HepG2 (cell line): Measurements from ENCODE around the gene KIF7. TPM values are rescaled to one million over a fixed set of nuclear protein-coding genes. Genes with fewer than 3 reads are reported as not detected.

Experiments used
- HDAC1 ChIP-seq: sonication (generic); formaldehyde crosslinking; IDR thresholded peaks from 2 replicates; pipeline ENCODE4 v1.5.1; 2020; ENCODE audit warnings: mild to moderate bottlenecking, missing genetic modification reagents
- HMG20B ChIP-seq: conservative IDR thresholded peaks from 2 replicates; pipeline ENCODE4 v1.6.1; 2016; ENCODE audit warnings: missing genetic modification reagents, missing compliant biosample characterization
- HNF1A ChIP-seq, 2 experiments: sonication (generic) in 1 of 2; formaldehyde crosslinking in 1 of 2; IDR thresholded peaks; 2 replicates each; pipeline versions ENCODE4 v1.4.0 to v1.6.1; 2016 to 2020; ENCODE audit warnings: borderline replicate concordance in 1 of 2, low read depth in 1 of 2, mild to moderate bottlenecking in 1 of 2, missing genetic modification reagents in 1 of 2
- MBNL3 ChIP-seq: fragments of 250-450 bp; sonication (Bioruptor Pico); conservative IDR thresholded peaks from 2 replicates; pipeline ENCODE4 v1.8.0; 2022; ENCODE audit warnings: mild to moderate bottlenecking, inconsistent platforms
- NFIB ChIP-seq: sonication (generic); formaldehyde crosslinking; IDR thresholded peaks from 2 replicates; pipeline ENCODE4 v1.9.0; 2021; ENCODE audit warnings: missing genetic modification reagents, mild to moderate bottlenecking, borderline replicate concordance
- POLR2G ChIP-seq: fragments of 200-400 bp; formaldehyde crosslinking; IDR thresholded peaks from 2 replicates; pipeline ENCODE4 v1.6.1; 2018; ENCODE audit warnings: mild to moderate bottlenecking, low read depth, low read length, moderate library complexity
- ZMYM4 ChIP-seq: sonication (generic); formaldehyde crosslinking; IDR thresholded peaks from 2 replicates; pipeline ENCODE4 v1.8.1; 2023; ENCODE audit warnings: mild to moderate bottlenecking, missing genetic modification reagents
- ZNF20 ChIP-seq: sonication (generic); formaldehyde crosslinking; IDR thresholded peaks from 2 replicates; pipeline ENCODE4 v1.4.0; 2020; ENCODE audit warnings: mild to moderate bottlenecking, moderate library complexity, missing genetic modification reagents
- ZNF550 ChIP-seq: sonication (generic); formaldehyde crosslinking; IDR thresholded peaks from 2 replicates; pipeline ENCODE4 v1.4.0; 2020; ENCODE audit warnings: mild to moderate bottlenecking, missing genetic modification reagents, borderline replicate concordance
- ZNF672 ChIP-seq: sonication (generic); formaldehyde crosslinking; IDR thresholded peaks from 2 replicates; pipeline ENCODE4 v1.8.1; 2022; ENCODE audit warnings: missing genetic modification reagents
- polyA plus RNA-seq, 8 experiments: library from polyadenylated mRNA; depleted of rRNA in 3 of 8; stranded (reverse) in 7 of 8; unstranded in 1 of 8; fragments of >200 nt; fragmentation: Illumina TruSeq in 4 of 8; extraction: Trizol in 4 of 8; gene quantifications; 2 replicates each; pipeline versions ENCODE4 v1.2.1 to v1.2.3, GENCODE V29; 2011 to 2016; ENCODE audit warnings: low read depth in 4 of 8, missing spikeins in 1 of 8, mixed read lengths in 1 of 8; ENCODE audit not compliant: insufficient read depth in 1 of 8
- total RNA-seq, 5 experiments: library from RNA; depleted of rRNA; stranded (reverse); fragments of >200 nt; fragmentation: Illumina TruSeq; extraction: Trizol; gene quantifications; 2 replicates each; pipeline ENCODE4 v1.2.3, GENCODE V29; 2016; ENCODE audit warnings: low read depth in 1 of 5
- TF ChIP-seq, protein P1 (sequence below): sonication (generic); formaldehyde crosslinking; IDR thresholded peaks from 2 replicates; pipeline ENCODE4 v1.5.1; 2020; ENCODE audit warnings: missing genetic modification reagents, mild to moderate bottlenecking, borderline replicate concordance
- TF ChIP-seq, protein P2 (sequence below): sonication (generic); formaldehyde crosslinking; IDR thresholded peaks from 2 replicates; pipeline ENCODE4 v1.5.0; 2020; ENCODE audit warnings: mild to moderate bottlenecking, missing genetic modification reagents, borderline replicate concordance

The KIF7 gene
- total and polyA plus RNA-seq, 2 of the 13 experiments (the other 11 are each of a cell fraction or from before 2014, with no cell fraction given), result 1.5 to 6.2 TPM

GRCh38 chr15:89654847-89655805, at the start of gene KIF7 (continued):
- TF ChIP-seq, protein P1, sequence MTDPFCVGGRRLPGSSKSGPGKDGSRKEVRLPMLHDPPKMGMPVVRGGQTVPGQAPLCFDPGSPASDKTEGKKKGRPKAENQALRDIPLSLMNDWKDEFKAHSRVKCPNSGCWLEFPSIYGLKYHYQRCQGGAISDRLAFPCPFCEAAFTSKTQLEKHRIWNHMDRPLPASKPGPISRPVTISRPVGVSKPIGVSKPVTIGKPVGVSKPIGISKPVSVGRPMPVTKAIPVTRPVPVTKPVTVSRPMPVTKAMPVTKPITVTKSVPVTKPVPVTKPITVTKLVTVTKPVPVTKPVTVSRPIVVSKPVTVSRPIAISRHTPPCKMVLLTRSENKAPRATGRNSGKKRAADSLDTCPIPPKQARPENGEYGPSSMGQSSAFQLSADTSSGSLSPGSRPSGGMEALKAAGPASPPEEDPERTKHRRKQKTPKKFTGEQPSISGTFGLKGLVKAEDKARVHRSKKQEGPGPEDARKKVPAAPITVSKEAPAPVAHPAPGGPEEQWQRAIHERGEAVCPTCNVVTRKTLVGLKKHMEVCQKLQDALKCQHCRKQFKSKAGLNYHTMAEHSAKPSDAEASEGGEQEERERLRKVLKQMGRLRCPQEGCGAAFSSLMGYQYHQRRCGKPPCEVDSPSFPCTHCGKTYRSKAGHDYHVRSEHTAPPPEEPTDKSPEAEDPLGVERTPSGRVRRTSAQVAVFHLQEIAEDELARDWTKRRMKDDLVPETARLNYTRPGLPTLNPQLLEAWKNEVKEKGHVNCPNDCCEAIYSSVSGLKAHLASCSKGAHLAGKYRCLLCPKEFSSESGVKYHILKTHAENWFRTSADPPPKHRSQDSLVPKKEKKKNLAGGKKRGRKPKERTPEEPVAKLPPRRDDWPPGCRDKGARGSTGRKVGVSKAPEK (CRISPR knock-in tag), result no peak
- TF ChIP-seq HDAC1 (CRISPR knock-in tag) (no peak), HMG20B (CRISPR knock-in tag) (no peak), ZNF672 (CRISPR knock-in tag) (no peak), ZNF20 (CRISPR knock-in tag) (no peak), ZMYM4 (CRISPR knock-in tag) (0 out of 2 replicates have a peak, but pooled peaks have one; percentile 5), ZNF550 (CRISPR knock-in tag) (no peak), MBNL3 (CRISPR knock-in tag) (no peak), POLR2G (0 out of 2 replicates have a peak, but pooled peaks have one; percentile 32), NFIB (no peak), HNF1A (IDR thresholded peaks at IDR 0.05; ENCODE audit: low read depth) (no peak), HNF1A (CRISPR knock-in tag; IDR thresholded peaks at IDR 0.05; ENCODE audit: borderline replicate concordance) (no peak)
- TF ChIP-seq, protein P2, sequence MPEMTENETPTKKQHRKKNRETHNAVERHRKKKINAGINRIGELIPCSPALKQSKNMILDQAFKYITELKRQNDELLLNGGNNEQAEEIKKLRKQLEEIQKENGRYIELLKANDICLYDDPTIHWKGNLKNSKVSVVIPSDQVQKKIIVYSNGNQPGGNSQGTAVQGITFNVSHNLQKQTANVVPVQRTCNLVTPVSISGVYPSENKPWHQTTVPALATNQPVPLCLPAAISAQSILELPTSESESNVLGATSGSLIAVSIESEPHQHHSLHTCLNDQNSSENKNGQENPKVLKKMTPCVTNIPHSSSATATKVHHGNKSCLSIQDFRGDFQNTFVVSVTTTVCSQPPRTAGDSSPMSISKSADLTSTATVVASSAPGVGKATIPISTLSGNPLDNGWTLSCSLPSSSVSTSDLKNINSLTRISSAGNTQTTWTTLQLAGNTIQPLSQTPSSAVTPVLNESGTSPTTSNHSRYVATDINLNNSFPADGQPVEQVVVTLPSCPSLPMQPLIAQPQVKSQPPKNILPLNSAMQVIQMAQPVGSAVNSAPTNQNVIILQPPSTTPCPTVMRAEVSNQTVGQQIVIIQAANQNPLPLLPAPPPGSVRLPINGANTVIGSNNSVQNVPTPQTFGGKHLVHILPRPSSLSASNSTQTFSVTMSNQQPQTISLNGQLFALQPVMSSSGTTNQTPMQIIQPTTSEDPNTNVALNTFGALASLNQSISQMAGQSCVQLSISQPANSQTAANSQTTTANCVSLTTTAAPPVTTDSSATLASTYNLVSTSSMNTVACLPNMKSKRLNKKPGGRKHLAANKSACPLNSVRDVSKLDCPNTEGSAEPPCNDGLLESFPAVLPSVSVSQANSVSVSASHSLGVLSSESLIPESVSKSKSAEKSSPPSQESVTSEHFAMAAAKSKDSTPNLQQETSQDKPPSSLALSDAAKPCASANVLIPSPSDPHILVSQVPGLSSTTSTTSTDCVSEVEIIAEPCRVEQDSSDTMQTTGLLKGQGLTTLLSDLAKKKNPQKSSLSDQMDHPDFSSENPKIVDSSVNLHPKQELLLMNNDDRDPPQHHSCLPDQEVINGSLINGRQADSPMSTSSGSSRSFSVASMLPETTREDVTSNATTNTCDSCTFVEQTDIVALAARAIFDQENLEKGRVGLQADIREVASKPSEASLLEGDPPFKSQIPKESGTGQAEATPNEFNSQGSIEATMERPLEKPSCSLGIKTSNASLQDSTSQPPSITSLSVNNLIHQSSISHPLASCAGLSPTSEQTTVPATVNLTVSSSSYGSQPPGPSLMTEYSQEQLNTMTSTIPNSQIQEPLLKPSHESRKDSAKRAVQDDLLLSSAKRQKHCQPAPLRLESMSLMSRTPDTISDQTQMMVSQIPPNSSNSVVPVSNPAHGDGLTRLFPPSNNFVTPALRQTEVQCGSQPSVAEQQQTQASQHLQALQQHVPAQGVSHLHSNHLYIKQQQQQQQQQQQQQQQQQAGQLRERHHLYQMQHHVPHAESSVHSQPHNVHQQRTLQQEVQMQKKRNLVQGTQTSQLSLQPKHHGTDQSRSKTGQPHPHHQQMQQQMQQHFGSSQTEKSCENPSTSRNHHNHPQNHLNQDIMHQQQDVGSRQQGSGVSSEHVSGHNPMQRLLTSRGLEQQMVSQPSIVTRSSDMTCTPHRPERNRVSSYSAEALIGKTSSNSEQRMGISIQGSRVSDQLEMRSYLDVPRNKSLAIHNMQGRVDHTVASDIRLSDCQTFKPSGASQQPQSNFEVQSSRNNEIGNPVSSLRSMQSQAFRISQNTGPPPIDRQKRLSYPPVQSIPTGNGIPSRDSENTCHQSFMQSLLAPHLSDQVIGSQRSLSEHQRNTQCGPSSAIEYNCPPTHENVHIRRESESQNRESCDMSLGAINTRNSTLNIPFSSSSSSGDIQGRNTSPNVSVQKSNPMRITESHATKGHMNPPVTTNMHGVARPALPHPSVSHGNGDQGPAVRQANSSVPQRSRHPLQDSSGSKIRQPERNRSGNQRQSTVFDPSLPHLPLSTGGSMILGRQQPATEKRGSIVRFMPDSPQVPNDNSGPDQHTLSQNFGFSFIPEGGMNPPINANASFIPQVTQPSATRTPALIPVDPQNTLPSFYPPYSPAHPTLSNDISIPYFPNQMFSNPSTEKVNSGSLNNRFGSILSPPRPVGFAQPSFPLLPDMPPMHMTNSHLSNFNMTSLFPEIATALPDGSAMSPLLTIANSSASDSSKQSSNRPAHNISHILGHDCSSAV (CRISPR knock-in tag), result no peak
